NCI-H146 (cell line): ENCODE results near the gene GRIK4.
A peak's percentile ranks its signal among the peaks of the same experiment; 100 is the strongest.

Experiments
- DNase-seq: peaks from one replicate; lab custom pipeline; 2025; lab: John Stamatoyannopoulos, UW

The GRIK4 gene

DNA sequence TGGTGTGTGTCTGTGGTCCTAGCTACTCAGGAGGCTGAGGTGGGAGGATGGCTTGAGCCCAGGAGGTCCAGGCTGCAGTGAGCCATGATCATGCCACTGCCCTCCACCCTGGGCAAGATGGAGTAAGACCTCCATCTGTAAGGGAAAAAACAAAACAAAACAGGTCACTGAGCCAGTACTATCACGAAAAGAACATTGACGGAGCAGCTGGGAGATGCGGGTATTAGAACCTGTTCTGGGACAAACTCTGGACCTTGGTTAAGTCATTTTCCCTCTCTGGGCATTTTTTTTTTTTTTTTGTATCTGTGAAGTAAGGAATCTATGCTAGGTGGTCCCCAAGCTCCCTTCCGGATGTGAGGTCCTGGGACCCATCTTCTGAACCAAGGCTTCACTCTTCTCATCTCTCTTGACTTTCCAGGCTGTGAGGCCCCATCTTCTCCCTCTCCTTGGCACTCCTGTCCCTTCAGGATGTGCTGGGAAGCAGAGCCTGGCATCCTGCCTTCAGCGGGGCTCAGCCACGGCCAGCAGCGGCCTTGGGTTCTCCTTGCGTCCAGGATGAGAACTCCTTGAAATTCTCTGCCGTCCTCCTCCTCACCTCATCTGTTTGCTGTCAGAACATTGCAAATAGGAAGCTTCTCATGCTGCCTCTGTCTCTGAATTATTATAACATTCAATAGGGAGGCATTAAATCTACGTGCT lies 130.8 kb downstream of the GRIK4 start:
- DNase-seq, result no peak

GRCh38 chr11:120643284-120643683 lies 131.7 kb downstream of the GRIK4 start:
- no peak for DNase-seq

GRCh38 chr11:120645639-120646038 lies 134.1 kb downstream of the GRIK4 start:
- peak; percentile 84 for DNase-seq

DNA sequence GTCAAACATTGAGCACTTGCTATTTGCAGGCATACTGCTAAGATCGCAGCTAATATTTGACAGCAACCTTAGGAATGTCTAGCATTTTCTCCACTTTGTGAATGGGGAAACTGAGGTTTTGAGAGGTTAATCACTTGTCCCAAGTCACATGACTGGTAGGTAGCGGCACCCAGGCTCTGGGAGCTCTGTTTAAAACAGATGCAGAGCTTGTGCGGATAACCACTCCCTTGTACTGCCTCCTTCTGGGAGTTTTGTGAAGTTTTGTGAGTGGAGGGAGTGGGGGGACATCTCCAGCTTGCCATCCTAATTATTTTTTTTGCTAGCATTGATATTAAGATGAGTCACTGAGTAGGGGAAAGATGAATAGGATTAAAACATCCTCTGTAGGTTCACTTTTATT lies 134.7 kb downstream of the GRIK4 start:
- no peak for DNase-seq

- DNase-seq, result no peak
These were observed 136.1 kb downstream of the GRIK4 start for GRCh38 chr11:120647681-120648080.

DNA sequence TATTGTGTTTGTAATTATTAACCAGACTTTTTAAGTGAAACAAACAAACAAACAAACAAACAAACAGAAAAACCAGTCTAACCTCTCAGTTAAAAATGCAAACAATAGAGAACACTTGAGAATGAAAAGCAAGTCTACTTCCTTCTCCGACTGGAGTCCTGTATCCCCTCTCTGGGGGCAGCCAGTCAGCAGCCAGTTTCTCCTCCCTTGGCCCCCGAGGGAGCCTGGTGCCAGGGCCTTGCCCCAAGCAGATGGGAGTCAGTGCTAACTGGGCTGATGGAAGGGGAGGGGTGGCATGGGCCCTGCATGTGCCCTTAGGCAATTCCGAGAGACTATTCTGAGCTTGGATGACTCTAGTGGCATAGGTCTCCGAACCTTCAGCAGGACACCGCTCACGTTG lies 137.2 kb downstream of the GRIK4 start:
- DNase-seq, result no peak

- no peak for DNase-seq
These were observed 137.8 kb downstream of the GRIK4 start for GRCh38 chr11:120649316-120649715.

- DNase-seq, result no peak
These were observed 139.8 kb downstream of the GRIK4 start for GRCh38 chr11:120651396-120651795.

GRCh38 chr11:120651836-120652235 lies 140.3 kb downstream of the GRIK4 start:
- DNase-seq, result no peak

GRCh38 chr11:120652705-120653335 lies 141.3 kb downstream of the GRIK4 start:
- no peak for DNase-seq

GRCh38 chr11:120655589-120655988 lies 144.0 kb downstream of the GRIK4 start:
- DNase-seq, result no peak

- no peak for DNase-seq
These were observed 145.9 kb downstream of the GRIK4 start for GRCh38 chr11:120657306-120658070.

GRCh38 chr11:120658071-120658423 lies 146.5 kb downstream of the GRIK4 start:
- DNase-seq, result no peak

GRCh38 chr11:120659076-120659475 lies 147.5 kb downstream of the GRIK4 start:
- DNase-seq, result no peak

GRCh38 chr11:120660024-120660565 lies 148.5 kb downstream of the GRIK4 start:
- peak; percentile 38 for DNase-seq

- no peak for DNase-seq
These were observed 150.6 kb downstream of the GRIK4 start for GRCh38 chr11:120662071-120662676.

- no peak for DNase-seq
These were observed 151.6 kb downstream of the GRIK4 start for GRCh38 chr11:120663142-120663541.

DNA sequence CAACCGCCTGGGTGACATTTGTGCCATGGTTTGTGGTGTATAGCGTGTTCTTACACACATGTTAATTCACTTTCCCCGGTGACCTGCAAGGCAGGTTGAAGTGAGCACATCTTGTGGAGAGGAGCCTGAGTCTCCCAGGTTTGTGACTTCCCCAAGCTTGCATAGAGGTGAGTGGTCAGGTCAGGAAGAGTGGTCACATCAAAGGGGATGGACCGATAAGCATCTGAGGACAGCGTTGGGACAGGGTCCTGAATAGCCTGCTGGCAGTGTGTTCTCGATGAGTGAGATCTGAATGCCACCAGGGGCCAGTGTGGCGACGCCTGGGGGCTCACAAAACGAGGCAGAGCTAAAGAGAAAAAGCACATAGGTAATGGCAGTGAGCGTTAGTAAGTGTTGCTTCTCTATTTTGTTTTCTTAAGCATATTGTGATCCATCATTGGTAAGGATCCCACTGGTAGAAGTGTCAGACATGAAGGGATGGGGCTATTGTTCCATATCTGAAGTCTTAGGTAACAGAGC lies 154.6 kb downstream of the GRIK4 start:
- no peak for DNase-seq

DNA sequence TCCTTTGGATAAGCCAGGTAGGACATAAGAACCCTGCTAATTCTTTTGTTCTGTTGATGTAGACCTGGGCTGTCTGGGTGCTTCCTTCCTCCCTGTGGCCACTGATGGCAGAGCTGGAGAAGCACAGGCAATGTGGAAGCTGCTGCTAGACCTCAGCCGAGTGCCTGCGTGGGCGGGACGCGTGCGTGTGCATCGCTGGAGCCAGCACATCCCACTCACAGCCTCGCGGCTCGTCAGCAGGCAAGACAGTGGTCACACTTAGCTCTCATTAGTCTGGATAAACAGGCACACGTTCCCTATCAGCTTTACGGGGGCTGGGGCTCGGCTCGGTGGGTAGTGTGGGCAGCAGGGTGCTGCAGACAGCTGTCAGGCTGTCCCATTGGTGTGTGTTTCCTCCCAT lies 155.7 kb downstream of the GRIK4 start:
- no peak for DNase-seq

GRCh38 chr11:120667934-120668333 lies 156.4 kb downstream of the GRIK4 start:
- DNase-seq, result no peak

DNA sequence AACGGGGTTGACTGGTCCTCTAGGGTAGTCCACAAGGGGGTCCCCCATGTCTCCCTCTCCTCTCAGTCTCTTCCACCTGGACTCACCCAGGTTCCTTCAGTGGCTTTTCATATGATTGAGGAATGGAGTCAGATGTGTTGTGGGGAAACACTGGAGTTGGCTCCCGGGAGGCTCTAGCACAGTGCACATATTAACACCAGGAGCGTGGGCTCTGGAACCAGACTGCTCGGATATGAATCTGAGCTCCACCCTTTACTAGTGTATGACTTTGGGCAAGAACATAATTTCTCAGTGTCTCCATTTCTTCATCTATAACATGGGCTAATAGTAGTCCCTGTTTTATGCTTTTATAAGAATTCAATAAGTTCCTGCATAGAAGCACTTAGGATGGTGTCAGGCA lies 157.0 kb downstream of the GRIK4 start:
- DNase-seq, result no peak

- no peak for DNase-seq
These were observed 163.0 kb downstream of the GRIK4 start for GRCh38 chr11:120674542-120674941.
